HG03025 (cell line): ENCODE measurements around the gene PKP3.
"Not testable (repeated sequence)": the region's sequence is repeated elsewhere in the genome, so short reads cannot be mapped to it uniquely, and the experiment has no call there.

Experiments used
- ATAC-seq: cut with Tn5 transposase; IDR thresholded peaks from one replicate; pipeline ENCODE4 v1.9.1; 2021; ENCODE audit warnings: mild to moderate bottlenecking, moderate library complexity; ENCODE audit not compliant: unreplicated experiment, low FRiP score

PKP3 gene

GRCh38 chr11:376531-377173 is 17.4 kb upstream of the PKP3 start:
- ATAC-seq: no peak

DNA sequence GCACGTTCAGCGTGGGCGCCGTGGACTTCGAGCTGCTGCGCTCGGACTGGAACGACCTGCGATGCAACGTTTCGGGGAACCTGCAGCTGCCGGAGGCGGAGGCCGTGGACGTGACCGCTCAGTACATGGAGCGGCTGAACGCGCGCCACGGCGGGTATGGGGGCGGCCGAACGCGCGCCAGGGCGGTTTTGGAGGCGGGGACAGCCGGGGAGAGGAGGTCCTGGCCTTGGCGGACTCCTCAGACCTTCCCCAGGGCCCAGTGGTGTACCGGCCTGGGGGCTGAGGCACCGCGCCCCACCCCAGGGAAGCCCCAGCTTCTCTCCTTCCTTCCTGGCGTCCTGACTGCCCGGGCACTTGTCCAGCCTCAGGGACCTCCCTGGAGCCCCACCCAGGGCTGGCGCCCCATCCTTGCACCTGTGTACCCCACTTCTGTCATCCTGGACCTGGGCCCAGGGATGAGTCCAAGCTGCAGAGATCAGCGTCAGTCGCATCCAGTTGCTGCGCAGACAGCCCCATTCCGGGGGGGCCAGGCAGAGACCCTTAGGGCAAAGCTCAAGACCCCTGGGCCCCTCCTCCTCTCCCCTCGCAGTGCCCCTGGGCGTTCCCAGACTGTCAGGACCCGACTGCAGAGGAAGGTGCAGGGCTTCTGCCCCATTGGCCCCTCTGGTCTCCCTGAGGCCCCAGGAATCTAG is 16.7 kb upstream of the PKP3 start:
- no peak for ATAC-seq

GRCh38 chr11:377883-378500 is 16.0 kb upstream of the PKP3 start:
- ATAC-seq: no peak

GRCh38 chr11:379205-380094 is 14.6 kb upstream of the PKP3 start:
- no peak for ATAC-seq

- no peak for ATAC-seq
Observed at GRCh38 chr11:380095-380480, 13.9 kb upstream of the PKP3 start.

DNA sequence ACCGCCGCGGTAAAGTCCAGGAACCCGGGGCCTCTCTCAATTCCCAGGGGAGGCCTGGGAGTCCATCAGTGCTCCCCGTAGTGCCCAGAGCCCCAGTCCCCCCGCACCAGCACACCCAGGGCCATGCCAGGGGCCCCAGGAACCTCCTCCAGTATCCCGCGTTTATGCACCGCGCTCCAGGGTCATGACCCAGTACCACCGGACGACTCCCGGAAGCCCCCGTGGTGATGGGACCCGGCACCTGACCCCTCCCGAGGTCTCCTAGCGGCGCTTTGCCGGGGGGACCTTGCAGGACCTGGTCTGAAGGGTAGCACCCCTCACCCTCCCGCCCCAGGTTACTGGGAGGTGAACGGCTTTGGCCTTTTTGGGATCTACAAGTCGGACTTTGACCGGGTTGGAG is 13.5 kb upstream of the PKP3 start:
- ATAC-seq: no peak

DNA sequence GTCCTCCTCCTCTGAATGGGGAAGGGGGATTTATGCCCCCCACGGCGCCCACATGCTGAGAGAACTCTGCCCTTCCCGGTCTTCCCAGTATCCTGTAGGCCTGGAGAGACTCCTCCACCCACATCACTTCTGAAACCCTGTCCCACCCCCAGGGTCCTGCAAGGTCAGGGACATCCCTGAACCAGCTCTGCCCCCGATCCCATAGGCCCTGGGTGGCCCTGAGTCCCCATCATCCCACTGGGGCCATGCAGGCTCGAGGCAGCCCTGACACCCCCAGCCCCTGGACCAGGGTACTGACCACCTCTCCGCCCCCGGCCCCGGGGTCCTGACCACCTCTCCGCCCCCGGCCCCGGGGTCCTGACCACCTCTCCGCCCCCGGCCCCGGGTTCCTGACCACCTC is 13.0 kb upstream of the PKP3 start:
- no peak for ATAC-seq

DNA sequence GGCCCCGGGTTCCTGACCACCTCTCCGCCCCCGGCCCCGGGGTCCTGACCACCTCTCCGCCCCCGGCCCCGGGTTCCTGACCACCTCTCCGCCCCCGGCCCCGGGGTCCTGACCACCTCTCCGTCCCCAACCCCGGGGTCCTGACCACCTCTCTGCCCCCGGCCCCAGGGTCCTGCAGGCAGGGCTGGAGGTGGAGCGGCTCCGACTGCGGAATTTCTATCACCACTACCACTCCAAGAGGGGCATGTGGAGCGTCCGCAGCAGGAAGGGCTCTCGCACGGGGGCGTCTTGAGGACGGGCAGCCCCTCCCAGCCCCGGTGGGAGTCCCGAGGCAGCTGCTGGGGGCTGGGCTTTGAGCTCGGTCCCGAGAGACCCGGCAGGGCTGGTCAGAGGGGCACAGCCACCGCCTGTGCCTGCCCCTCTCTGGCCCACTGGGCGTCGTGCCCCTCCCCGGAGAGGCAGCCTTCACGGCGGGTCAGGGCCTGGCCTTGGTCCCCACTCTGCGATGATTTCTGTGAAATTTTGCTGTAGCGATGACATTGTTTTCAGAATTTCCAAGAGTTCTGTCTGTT is 12.4 kb upstream of the PKP3 start:
- ATAC-seq: no peak

DNA sequence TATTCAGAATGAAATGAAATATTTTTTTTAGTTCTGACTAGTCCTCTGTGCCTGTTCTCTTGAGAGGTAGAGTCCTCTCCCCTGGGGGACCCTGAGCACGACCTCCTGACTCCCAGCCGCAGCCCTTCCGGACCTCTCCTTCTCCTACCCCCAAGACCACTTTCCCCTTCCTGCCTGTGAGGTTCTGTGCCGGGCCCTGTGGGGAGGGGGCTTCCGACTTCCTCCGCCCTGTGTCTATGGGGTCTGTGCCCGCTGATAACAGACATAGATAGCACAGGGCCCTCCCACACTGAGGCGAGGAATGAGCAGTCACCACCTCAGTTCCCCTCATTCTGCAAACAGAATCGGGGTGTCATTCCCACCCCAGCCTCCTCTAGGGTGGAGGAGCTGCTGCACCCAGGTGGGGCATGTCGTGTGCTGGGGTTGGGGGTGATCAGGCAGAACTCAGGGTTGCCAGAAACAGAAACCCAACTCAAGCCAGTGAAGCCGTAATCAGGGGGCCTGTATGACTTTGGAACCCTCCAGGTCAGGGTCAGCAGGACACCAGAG is 11.9 kb upstream of the PKP3 start:
- no peak for ATAC-seq

- ATAC-seq: no peak
Observed at GRCh38 chr11:383431-383830, 10.6 kb upstream of the PKP3 start.

DNA sequence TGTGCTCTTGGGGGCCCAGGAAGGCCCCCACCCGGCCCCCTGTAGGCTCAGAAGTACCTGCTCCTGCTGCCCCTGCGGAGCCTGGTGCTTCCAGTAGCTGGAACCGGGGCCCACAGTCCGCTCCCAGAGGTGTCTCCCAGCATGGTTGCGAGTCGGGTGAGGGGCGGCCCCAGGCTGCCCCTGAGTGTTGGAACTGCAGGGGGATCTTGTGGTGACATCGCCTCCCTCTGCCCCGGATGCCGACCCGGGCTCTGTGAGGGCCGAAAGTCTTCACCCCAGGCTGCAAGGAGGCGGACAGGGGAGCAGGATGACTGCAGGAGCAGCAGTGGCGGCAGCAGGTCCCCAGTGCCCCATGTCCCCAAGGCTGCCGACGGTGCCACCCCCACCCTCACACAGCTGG is 9.5 kb upstream of the PKP3 start:
- ATAC-seq: no peak

DNA sequence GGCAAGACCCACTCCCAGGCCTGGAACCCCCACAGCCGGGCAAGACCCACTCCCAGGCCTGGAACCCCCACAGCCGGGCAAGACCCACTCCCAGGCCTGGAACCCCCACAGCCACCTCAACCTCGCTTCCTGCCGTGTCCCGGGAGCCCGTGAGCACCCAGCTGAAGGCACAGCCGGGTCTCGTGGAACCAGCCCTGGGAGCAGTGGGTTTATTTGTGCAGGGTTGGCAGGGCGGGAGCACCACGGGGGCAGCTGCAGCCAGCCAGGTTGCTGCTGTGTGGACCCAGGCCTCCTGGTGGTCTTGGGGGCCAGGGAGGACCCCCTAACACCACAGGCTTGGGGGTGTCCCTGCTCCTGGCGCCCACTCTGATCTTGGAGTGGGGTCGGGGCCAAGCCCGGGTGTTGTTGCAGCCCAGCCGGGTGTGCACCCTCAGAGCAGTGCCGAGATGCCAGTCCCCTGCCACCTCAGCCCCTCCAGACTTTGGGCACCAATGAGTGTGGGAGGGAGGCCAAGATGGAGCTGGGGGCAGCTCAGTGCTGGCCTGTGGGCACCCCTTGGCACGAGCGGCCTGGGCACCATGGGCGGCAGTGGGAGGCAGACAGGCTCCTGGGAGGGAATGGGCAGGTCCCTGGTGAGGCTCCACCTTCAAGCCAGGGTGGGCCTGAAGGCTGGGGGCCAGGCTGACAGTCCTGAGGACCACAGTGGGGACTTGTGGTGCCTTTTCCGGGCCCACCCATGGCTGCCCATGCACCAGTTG is 8.2 kb upstream of the PKP3 start:
- ATAC-seq: no peak

DNA sequence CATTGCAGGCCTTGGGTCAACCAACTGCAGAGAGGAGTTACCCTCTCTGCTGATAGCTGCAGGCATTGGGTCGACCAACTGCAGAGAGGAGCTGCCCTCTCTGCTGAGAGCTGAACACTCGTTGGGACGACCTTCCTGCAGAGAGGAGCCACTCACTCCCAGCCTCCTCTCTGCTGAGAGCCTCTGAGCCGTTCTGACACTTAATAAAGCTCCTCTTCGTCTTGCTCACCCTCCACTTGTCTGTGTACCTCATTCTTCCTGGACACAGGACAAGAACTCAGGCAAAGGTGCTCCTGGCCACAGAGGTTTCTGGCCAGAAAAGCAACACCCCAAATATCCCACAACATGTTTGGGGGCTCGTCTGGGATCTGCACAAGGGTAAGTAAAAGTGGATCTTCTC is 7.5 kb upstream of the PKP3 start:
- no peak for ATAC-seq

DNA sequence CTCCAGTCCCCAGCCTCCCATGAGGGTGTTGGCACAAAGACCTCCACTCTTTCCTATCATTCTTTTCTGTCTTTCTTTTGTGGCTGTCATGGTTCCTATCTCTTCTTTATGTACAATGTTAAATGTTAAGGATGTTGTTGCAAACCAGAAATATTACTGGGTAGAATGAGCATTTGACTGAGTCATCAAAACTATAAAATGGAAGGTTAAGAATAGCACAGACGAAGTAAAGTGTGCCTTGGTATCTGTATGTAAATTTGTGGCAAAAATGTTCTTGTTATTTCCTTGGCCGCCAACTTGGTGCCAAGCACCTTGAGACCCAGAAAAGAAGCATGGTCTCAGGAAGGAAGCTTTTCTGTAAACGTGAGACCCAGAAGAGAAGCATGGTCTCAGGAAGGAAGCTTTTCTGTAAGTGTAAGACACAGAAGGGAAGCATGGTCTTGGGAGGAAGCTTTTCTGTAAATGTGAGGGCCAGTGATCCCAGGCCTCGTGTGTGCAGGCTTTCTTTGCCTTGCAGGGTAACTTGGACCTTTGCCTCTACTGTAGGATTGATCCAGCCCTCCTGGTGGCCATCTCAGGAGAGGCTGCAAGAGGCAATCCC is 6.7 kb upstream of the PKP3 start:
- no peak for ATAC-seq

- ATAC-seq: not testable (repeated sequence)
Observed at GRCh38 chr11:389369-389768, 4.6 kb upstream of the PKP3 start.

DNA sequence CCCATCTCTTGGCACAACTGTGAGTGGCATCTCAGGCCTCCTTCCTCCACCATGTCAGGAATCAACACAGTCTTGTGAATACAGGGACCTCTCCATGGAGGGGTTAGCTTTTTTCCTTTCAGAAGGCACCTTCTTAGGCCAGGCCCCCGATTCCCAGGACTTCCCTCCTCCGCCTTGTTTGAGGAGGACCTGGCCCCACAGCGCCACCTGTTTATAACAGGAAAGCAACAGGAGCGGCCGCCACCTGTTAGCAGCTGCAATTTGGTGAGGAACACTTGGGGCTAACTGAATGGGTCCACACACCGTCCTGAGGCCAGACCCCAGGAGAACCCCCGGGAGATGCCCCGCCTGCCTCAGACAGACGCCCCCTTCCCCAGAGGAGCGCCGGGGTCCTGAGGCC is 3.8 kb upstream of the PKP3 start:
- no peak for ATAC-seq

DNA sequence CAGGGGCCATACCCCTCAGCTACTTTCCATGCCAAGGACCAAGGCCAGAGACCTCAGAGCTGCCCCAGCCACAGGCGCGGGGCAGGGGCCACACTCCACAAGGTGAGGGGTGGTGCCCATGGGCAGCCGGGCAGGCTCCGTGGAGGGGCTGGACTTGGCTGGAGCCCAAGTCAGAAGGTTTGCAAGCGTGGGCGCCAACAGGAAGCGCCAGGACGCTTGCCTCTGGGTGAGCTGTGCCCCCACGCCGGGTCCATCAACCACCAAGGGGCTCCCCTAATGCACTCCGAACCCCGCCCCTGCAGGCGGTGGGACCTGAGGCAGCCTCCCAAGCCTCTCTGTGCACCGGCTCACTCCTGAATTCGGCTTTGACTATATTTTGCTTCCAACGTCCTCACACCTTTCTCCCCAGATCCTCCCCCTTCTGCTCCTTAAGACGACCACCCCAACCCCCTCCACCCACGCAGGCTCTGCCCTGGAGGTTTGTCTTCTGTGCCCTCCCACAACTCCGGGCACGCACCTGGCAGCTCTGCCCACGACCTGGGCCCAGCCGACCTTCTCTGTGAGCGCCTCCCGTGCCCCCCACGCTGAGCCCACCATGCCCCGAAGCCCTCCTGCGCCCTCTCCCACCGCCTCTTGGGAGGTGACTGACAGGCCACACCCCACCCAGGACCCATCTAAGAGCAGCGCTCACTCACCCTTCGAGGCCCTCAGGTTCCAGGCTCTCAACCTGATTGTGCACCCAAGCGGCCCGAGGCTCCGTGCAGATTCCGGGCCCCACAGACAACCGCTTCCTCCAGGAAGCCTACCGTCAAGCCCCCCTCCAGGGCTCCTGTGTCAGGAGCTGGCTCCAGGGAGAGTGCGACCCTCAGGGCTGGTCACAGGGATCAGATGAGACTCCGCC is 2.6 kb upstream of the PKP3 start:
- ATAC-seq: no peak

DNA sequence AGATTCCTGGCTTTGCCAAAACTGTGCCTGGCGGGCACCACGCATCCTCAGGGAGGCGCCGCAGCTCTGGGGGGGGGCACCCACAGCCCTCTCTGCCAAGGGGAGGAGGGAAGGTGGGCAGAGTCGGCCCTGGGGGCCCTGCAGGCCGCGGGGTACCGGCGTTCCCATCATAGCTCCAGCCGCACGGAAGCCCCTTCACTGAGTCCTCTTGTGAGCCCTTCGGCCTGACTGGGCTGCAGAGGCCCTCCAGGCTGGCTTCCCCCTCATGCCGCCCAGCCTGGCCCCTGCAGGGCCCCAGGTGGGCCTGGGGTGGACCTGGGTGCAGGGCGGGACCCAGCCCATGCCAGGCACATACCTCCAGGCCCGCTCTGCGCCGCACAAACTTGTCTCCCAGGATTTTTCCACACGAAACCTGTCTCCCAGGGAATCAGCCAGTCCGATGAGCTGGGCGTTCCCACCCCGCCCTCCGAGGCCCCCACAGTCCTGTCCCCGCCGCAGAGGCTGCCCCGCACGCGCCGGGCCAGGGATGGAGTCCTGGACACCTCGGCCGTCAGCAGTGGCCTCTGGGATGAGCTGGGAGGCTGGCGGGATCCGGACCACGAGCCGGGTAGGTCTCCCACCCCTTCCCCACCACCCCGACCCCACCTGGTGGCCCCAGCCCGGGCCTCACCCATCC is 1.8 kb upstream of the PKP3 start:
- ATAC-seq: no peak
